Measurements from ENCODE around the gene DGKI. TPM values are rescaled to one million over a fixed set of nuclear protein-coding genes. Genes with fewer than 3 reads are reported as not detected.
A peak's percentile ranks its signal among the peaks of the same experiment; 100 is the strongest.

Gene DGKI
- total and polyA plus RNA-seq, 2 of the 4 experiments (the other 2 are of a cell fraction) = 3.9 to 15.8 TPM

- peaks cover 2% of the 10 kb centered on the region for H3K4me1 ChIP-seq (ENCODE audit: control insufficient read depth, insufficient read depth, low read length)
- peak; percentile 37 for DNase-seq
- peak overlapping the region; percentile 6; the same call in 1 of the 2 replicates for H4K91ac ChIP-seq (ENCODE audit: insufficient read depth, low read depth, low read length)
- no peaks in the 10 kb centered on the region for H3K27me3 ChIP-seq (ENCODE audit: control insufficient read depth, insufficient read depth, low read length)
- H4K20me1 ChIP-seq (ENCODE audit: insufficient read depth, low read length) = no peaks in the 10 kb centered on the region
- dilution Hi-C loops (cut with HindIII; ENCODE audit: low sequenced_read_pairs, unreplicated experiment) (no loop called here), in situ Hi-C loops (cut with MboI; ENCODE audit: low sequenced_read_pairs) (no loop called here), intact Hi-C loops (cut with micrococcal nuclease) (no loop called here)
- peak overlapping the region; percentile 30; the same call in 1 of the 2 replicates for H2BK120ac ChIP-seq (ENCODE audit: low read depth, low read length)
- ChIA-PET POLR2A (ENCODE audit: unreplicated experiment) (no interaction called here), CTCF (interaction anchor here (1.0 kb wide), 1 partner anchor 45 kb away, joined by 3 read pairs; no protein-coding TSS in a partner anchor)
- H3K18ac ChIP-seq (ENCODE audit: low read depth, low read length) = no peak overlapping the region
- H3K14ac ChIP-seq (replicated peaks; ENCODE audit: low read depth, low read length) = no peak overlapping the region; the same call in 1 of the 2 replicates
- H3K9me1 ChIP-seq (ENCODE audit: insufficient read depth, low read length) = no peaks in the 10 kb centered on the region
- H2AK5ac ChIP-seq (ENCODE audit: low read depth, low read length) = no peak overlapping the region; the same call in 1 of the 2 replicates
- H3K9ac ChIP-seq (ENCODE audit: low read depth, low read length) = no peak overlapping the region
- ATAC-seq (ENCODE audit: low read depth) = no peak
- TF ChIP-seq CEBPB (IDR thresholded peaks at IDR 0.05; ENCODE audit: low read depth, low read length) (peak; percentile 22; the same call in 1 of the 2 replicates), CTCF (conservative IDR thresholded peaks at IDR 0.05; ENCODE audit: low read depth, low read length) (no peak)
- peak overlapping the region; percentile 76; the same call in 2 of the 3 replicates for H2BK15ac ChIP-seq (ENCODE audit: low read depth, low read length)
- H2BK20ac ChIP-seq (ENCODE audit: low read depth, low read length) = peak overlapping the region; percentile 10; the same call in 1 of the 2 replicates
- H3K4me3 ChIP-seq (ENCODE audit: insufficient read depth, low read depth, low read length) = no peak overlapping the region
- no peak overlapping the region for H3K23ac ChIP-seq (ENCODE audit: low read depth, low read length)
- H2BK5ac ChIP-seq (ENCODE audit: low read depth, low read length, poor library complexity, severe bottlenecking) = no peak overlapping the region
- peak overlapping the region; percentile 12; the same call in 1 of the 2 replicates for H3K4ac ChIP-seq (ENCODE audit: low read depth, low read length)
- H4K8ac ChIP-seq (ENCODE audit: low read depth in 2 of 2, low read length in 2 of 2) = peak overlapping the region in 1 of 2 experiments; percentile 26; a peak in 2 of 4 replicates
- no peak overlapping the region for H2AFZ ChIP-seq (replicated peaks; ENCODE audit: low read length, poor library complexity)
- BruUV-seq (replicated peaks) = no TSS peak
- no peaks in the 10 kb centered on the region for H3K36me3 ChIP-seq (ENCODE audit: control insufficient read depth, insufficient read depth, low read length)
- no peak overlapping the region for H3K56ac ChIP-seq (ENCODE audit: extremely low read depth, insufficient read depth, low read length)
- no peak overlapping the region for H3K4me2 ChIP-seq (ENCODE audit: low read depth, low read length)
- H2AK9ac ChIP-seq (replicated peaks; ENCODE audit: low read depth, low read length, poor library complexity) = no peak overlapping the region
- no peak overlapping the region for H3K27ac ChIP-seq (ENCODE audit: insufficient read depth, low read length)
- H3K9me3 ChIP-seq (ENCODE audit: control insufficient read depth, insufficient read depth, low read length) = no peaks in the 10 kb centered on the region
- WGBS, 2 experiments (ENCODE audit: extremely low coverage in 2 of 2, insufficient read length in 1 of 2) = 100% methylated on average over 1 of the region's 3 CpGs; no CpG with 5 or more reads in 1 of the 2 experiments
- no peak overlapping the region for H4K5ac ChIP-seq (ENCODE audit: low read depth, low read length)
- H3K79me1 ChIP-seq (ENCODE audit: low read depth in 1 of 2, low read length in 2 of 2) = no peaks in the 10 kb centered on the region
Measured at GRCh38 chr7:137547485-137547884, 299.3 kb downstream of the DGKI start.
